GM06990 (cell line): ENCODE data around the gene CDK5R2.

Experiments used
- DNase-seq: peaks from one replicate; pipeline ENCODE4 v3.0.0-alpha.2; 2011; ENCODE audit not compliant: insufficient read length; ENCODE audit errors: extremely low read depth
- H3K27me3 ChIP-seq: replicated peaks from 2 replicates; pipeline ENCODE4 v1.6.0; 2011; ENCODE audit warnings: low read length; ENCODE audit not compliant: control insufficient read depth, insufficient read depth
- H3K36me3 ChIP-seq: 2 replicates; pipeline ENCODE4 v1.5.1; 2011; ENCODE audit warnings: low read length; ENCODE audit not compliant: control insufficient read depth, insufficient read depth
- H3K4me3 ChIP-seq: replicated peaks from 2 replicates; pipeline ENCODE4 v1.5.1; 2011; ENCODE audit warnings: low read depth, mild to moderate bottlenecking, control low read depth, low read length
- CTCF ChIP-seq: IDR thresholded peaks from 2 replicates; pipeline ENCODE4 v1.5.1; 2011; ENCODE audit warnings: low read length, control low read depth, mild to moderate bottlenecking, inconsistent platforms; ENCODE audit not compliant: insufficient read depth, poor library complexity, severe bottlenecking

CDK5R2 gene

GRCh38 chr2:218983934-218984238, 24.4 kb downstream of the CDK5R2 start:
- Histone ChIP-seq H3K4me3 (no peak overlapping the region), H3K27me3 (peaks cover 8% of the 10 kb centered on the region), H3K36me3 (no peaks in the 10 kb centered on the region)
- no peak for DNase-seq
- TF ChIP-seq CTCF, result no peak

- no peak for TF ChIP-seq CTCF
- H3K27me3 ChIP-seq, result peaks cover 8% of the 10 kb centered on the region
- no peak for DNase-seq
- H3K36me3 ChIP-seq, result no peaks in the 10 kb centered on the region
- H3K4me3 ChIP-seq, result no peak overlapping the region
These were observed 25.0 kb downstream of the CDK5R2 start for GRCh38 chr2:218984239-218985020.

- DNase-seq, result no peak
- H3K36me3 ChIP-seq, result no peaks in the 10 kb centered on the region
- TF ChIP-seq CTCF, result no peak
- H3K27me3 ChIP-seq, result peaks cover 8% of the 10 kb centered on the region
- H3K4me3 ChIP-seq, result no peak within 1 kb of the TSS
These were observed 25.5 kb downstream of the CDK5R2 start, which contains the start of gene FEV for GRCh38 chr2:218985021-218985324. TSS of gene FEV (minus strand) at chr2:218985184. CDS start at chr2:218985075, 109 bp downstream.

- H3K27me3 ChIP-seq, result peaks cover 8% of the 10 kb centered on the region
- no peak overlapping the region for H3K4me3 ChIP-seq
- no peak for DNase-seq
- no peak for TF ChIP-seq CTCF
- H3K36me3 ChIP-seq, result no peaks in the 10 kb centered on the region
These were observed 26.0 kb downstream of the CDK5R2 start for GRCh38 chr2:218985325-218986091.

- Histone ChIP-seq H3K27me3 (peaks cover 8% of the 10 kb centered on the region), H3K36me3 (no peaks in the 10 kb centered on the region), H3K4me3 (no peak overlapping the region)
- no peak for TF ChIP-seq CTCF
- DNase-seq, result no peak
These were observed 26.8 kb downstream of the CDK5R2 start for GRCh38 chr2:218986148-218986761.
